Stimulated activated CD4-positive, alpha-beta T cell treated with anti-CD3 and anti-CD28 coated beads, Interleukin-2, amount 100 ng/mL, for 24 hours (primary cell): Measurements from ENCODE around the gene COQ8A.
A peak's percentile ranks its signal among the peaks of the same experiment; 100 is the strongest.
"Not testable (repeated sequence)": the region's sequence is repeated elsewhere in the genome, so short reads cannot be mapped to it uniquely, and the experiment has no call there.

Experiments
- DNase-seq, 2 donors: peaks; one replicate each; pipeline ENCODE4 v3.0.0-alpha.2; 2020

Gene COQ8A

DNA sequence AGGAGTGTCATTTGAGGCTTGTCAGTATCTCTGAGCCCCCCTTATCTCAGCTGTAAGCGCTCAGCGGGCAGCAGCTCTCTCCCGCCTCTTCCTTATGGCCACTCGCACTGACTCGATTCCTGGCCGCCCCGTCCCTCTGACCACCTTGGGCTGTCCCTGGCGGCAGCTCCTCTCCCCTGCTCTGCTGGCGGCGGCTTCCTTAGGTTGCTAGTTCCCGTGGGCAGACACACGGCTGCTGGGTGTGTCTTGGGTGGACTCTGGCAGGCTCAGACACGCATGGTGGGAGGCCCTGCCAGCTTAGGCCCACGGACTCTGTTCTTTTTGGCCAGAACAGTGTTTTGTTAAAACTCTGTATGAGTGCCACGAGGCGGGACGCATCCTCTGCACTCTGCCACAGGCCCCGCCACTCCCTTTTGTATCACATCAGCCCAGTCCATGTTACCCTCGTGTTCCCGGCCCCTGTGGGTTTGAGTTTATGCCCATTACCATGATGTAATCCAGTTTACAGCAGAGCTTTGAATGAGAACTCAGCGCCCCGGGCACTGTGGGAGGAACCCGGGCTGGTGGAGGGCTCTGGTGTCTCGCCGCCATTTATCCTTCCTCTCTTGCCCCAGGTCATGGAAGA, 45.9 kb downstream of the COQ8A start:
- no peak for DNase-seq

DNA sequence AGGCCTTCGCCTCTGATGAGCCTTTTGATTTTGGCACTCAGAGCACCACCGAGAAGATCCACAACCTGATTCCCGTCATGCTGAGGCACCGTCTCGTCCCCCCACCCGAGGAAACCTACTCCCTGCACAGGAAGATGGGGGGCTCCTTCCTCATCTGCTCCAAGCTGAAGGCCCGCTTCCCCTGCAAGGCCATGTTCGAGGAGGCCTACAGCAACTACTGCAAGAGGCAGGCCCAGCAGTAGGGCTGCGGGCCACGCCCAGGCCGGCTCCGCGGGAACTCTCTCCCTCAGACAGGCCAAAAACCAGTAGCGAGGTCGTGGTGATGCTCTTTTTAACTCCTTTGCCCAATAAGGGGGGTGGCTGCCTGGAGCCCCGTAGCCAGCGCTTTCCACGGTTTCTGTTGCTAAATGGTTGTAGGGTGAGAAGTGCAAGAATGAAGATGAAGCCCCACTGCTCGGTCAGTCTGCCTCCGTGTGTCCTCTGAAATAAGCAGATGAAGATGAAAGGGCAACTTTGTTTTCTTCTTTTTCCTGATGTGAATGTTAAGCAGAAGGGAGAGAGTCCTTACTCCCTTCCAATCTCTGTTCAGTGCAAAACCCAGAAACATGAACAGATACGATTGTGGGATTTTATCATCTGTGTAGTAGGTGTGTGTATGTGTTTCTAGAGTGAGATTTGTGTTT, 46.5 kb downstream of the COQ8A start:
- no peak for DNase-seq

DNA sequence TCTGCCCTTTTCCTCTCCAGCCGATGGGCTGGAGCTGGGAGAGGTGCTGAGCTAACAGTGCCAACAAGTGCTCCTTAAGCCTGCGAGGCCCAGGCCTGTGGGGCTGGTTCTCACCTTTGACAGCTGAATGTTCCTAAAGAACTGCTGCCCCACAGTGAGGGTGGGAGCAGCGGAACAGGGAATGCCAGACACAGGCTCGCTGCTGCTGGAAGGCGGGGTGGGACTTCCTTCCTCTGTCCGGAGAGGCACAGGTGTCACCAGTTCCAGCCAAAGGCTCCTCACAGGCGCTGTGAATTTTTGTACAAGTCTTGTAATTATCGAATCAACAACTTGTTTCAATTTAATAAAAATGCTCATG, 47.1 kb downstream of the COQ8A start:
- no peak for DNase-seq

GRCh38 chr1:226987623-226988333, 47.7 kb downstream of the COQ8A start:
- DNase-seq = no peak

- no peak for DNase-seq
Measured at GRCh38 chr1:226988334-226988666, 48.2 kb downstream of the COQ8A start.

GRCh38 chr1:226989085-226989920, 49.2 kb downstream of the COQ8A start:
- no peak for DNase-seq

DNA sequence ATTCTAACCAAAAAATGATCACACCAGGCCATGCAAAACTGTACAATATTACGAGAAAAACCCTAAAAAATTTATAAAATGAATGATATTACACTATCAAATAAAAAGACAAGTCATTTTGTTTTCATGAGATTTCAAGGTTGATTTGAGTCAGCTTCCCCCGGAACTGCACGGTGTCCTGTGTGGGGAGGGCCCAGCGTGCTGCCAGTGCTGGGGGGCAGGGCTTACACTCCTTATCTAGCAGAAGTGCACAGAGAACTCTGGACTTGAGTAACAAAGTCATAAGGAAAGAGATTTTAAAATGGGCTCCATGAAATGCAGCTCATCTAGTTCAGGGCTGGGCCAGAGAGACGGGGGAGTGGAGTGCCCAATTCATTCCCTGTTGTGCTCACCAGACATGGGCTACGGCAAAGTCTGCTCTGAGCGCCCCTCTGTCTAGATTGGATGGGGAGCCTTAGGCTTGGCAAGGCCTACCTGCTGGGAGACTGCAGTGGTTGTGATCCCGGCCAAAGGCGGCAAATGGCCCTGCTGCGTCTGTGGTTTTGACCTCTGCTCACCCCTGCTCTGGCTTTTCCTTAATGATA, 50.1 kb downstream of the COQ8A start:
- DNase-seq = peak; percentile 59

DNA sequence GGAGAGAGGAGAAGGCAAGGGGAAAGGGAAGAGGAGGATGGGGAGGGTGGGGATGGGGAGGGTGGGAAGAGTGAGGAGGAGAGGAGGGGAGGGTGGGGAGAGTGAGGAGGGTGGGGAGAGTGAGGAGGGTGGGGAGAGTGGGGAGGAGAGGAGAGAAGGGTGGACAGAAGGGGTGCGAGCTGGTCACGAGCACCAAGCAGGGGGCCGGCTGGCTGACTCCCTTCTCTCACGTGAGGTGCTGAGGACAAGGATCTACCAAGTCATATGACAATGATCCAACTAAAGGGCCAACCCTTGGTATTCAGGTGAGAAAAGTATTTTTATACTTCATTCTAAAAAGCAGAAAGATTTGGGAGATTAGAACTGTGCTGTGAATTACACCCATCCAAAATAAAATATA, 51.8 kb downstream of the COQ8A start:
- DNase-seq = no peak

DNA sequence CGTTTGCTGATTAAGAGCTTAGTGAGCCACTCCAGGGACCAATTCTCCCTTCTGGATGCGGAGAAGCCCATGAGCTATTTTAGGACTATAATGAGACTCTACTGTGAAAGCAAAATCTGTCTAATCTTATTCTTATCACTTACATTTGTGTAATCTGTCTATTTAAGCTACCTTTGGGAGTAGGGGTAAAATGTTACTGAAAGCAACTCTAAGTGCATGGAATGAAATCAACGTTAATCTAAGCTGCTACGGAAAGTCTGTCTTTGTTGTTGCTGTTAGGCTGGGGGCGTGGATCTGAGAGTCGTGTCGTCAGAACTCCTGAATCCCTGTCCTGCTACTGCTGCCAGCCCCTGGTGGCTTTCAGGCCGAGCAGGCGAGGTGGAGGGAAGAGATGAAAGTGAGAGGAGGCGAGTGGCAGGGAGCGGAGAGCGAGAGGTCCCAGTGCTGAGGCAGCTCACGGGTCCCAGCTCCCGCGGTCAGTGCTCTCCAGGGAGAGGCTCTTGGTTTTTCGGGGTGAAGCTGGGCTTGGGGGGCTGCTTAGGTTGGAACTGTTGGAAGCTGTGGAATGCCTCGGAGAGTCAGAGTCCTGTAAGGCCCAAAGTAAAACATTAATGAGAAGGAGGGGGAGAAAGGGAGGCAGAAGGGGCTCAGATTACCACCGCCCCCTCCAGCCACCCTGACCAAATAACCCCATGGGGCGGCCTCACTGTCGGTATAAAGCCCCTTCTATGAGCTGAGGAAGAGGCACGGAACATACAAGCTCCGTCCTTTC, 53.9 kb downstream of the COQ8A start:
- DNase-seq = no peak

- DNase-seq = no peak
Measured at GRCh38 chr1:226994586-226995364, 54.7 kb downstream of the COQ8A start.

DNA sequence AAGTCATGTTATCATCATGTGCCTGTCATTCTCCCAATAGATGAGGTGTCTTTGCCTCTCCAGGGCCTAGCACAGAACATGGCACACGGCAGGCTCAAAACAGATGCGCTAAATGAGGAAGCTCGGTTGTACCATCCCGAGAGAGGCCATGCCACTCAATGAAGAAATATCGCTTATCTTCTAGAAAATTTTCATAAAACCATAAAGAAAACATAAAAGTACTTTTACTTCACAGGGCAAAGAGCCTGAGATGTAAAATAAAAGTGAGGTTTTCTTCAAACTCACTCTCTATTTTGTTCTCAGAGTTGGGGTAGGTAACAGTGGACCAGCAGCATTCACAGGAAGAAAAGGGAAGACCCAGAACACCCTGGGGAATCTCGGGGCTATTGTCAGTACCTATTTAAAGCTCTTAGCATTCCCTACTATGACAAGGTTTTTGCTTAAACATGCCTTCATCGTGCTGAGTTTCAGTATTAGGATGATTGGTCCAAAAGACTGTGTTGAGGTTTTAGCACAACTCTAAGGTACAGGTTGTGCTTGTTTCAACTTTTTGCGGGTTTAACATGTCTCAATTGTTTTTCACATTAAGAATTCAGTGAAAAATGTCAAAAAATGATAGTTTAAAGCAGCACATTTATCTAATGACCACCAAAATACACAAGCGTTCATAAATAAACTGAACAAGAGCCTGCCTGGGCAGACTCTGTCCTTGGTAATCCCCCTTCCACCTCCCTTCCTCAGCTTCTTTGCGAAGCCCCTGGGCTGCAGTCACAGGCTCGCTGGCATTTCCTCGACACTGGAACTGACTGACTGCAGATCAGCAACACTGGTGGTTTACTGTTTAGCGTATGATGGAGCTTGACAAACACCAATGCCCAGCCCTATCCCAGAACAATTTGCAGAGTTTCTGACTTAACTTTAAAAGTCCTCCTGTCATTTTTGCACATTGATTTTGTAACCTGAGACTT, 55.6 kb downstream of the COQ8A start:
- DNase-seq = no peak

GRCh38 chr1:226999579-226999978, 59.5 kb downstream of the COQ8A start:
- DNase-seq = not testable (repeated sequence)

- no peak for DNase-seq
Measured at GRCh38 chr1:227002531-227003049, 62.5 kb downstream of the COQ8A start.

DNA sequence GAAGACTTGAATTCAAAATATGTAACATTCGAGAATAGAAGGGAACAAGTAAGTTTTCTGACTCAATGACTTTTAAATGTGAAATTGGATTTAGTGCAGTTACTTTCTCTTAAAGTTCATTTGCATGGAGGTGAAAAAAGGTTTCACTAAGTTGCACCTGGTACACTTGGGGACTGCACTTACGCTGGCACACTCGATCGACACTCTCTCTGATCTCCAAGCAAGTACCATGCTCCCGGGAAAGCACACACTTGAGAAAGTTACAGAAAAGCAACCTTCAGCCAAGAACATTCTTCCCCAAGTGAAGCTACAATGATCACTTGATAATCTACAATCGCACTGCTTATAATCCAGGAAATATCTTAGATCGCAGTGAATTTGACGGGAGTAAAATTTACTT, 63.1 kb downstream of the COQ8A start:
- DNase-seq = no peak

DNA sequence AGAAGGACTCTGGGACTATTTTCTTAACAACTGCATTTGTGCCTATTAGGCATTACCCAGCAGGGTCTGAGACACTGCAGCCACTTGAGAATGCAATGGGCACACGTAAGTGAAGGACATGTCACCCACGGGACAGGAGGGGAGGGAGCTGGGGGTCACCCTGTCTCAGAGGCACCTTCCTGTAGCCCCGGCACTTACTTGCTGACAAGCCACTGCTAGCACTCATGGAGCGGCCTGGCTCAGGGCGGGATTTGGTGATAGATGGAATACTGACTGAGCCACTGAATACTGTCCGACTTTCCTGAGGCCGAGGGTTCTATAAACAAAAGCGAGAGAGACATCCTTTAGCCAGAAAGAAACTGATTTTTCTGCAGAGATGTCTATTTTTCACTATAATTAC, 64.7 kb downstream of the COQ8A start:
- no peak for DNase-seq

DNA sequence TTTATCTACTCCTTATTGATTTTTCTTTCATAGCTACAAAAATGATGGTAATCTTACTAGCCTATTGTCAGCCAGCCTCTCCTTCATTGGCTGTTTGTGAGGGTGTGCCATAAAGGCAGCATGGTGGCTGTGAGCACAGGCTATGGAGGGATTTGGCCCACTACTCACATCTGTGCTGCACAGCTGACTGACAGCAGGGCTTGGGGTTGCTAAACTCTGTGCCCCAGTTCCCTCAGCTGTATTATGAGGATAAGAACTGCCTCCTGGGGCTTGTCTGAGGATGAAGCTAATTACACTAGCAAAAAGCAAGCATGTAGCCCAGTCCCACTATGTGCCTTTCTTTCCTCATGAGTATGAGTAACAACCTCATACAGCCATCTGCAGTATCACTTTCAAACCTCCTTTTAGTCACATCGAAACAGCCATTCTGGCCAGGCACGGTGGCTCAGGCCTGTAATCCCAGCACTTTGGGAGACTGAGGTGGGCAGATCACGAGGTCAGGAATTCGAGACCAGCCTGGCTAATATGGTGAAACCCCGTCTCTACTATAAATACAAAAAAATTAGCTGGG, 66.2 kb downstream of the COQ8A start:
- no peak for DNase-seq

DNA sequence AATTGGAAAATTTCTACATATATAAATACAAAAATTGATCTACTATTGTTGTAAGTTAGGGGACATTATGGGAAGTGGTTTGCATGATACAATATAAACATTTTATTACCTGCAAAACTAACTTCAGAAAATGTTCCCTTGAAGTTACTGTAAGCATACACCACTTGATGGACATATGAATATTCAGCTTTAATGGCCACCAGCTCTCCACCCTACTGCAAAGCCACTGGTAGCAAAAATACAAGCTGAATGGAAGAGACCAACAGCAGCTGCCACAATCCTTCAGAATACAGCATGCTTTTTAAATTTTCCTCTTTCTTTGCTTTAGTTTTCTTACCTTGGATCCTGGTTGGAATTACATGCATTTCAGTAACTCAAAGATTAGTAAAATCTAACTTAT, 69.8 kb downstream of the COQ8A start:
- no peak for DNase-seq

DNA sequence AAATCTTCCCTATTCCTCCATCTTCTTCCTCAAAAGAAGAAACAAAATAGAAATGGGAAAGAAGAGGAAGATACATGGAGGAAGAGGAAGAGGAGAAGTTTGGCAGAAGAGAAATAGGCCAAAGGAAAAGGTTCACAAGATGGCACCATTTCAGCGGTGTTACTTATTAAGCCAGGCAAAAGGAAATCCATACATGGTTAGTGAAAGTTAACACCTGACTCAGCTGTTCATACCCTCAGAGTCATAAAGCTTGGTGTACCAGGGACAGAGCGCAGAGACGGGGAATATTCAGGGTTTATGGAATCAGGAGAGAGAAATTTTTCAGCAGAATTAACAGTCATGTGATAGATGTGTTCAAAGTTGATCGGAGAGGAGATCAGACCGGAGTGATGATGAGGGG, 70.6 kb downstream of the COQ8A start:
- DNase-seq = no peak

DNA sequence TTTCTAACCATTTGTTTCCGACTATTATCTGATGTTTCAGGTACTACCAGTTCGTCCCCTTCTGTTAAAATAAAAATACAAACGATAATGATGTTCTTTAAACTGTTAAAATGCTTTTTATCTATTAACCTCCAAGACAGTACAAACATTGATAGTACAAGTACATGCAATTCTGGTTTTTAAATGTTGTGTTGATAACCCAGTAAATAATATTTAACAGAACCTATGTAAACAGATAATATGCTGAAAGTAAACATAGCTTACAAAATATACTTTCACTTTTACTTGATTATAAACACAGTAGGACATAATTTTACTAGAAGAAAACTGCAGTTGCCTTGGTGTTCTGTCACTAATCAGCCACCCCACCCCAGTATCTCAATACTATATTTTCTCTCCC, 76.9 kb downstream of the COQ8A start:
- no peak for DNase-seq

DNA sequence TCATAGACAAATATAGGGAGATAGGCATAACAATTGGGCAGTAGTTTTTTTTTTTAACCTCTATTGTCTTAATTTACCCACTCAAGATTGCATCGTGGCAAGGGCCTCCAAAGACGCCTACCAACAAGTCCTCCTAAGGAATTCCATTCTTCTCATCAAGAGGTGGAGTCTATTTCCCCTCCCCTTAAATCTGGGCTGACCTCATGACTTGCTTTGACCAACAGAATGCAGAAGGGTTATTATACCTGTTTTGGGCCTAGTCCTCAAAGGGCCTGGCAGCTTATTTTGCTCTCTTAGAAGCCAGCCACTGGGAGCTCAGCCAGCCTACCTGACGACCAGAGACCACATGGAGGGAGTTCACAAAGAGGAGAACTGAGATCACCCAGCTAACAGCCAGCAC, 92.3 kb downstream of the COQ8A start:
- DNase-seq = no peak
